Endothelial cell of umbilical vein (primary cell): Measurements from ENCODE around the gene C2CD5.

Experiments used
- EZH2 ChIP-seq: IDR thresholded peaks from 2 replicates; pipeline ENCODE4 v1.6.1; 2012; ENCODE audit warnings: borderline replicate concordance, low read depth, mild to moderate bottlenecking, moderate library complexity, low read length, inconsistent platforms; ENCODE audit not compliant: severe bottlenecking
- POLR2A ChIP-seq: IDR thresholded peaks from 2 replicates; pipeline ENCODE4 v1.6.1; 2012; ENCODE audit warnings: low read depth, mild to moderate bottlenecking, control low read depth, low read length
- POLR2AphosphoS5 ChIP-seq: IDR thresholded peaks from 2 replicates; pipeline ENCODE4 v1.6.1; 2012; ENCODE audit warnings: low read depth, mild to moderate bottlenecking, control low read depth, low read length, moderate library complexity; ENCODE audit not compliant: insufficient read depth
- TF ChIP-seq, protein P1 (sequence below), 2 donors: IDR thresholded peaks; 1 replicate in 1 of 2; 2 replicates in 1 of 2; pipeline ENCODE4 v1.5.1; 2011; ENCODE audit warnings: low read length in 2 of 2, mild to moderate bottlenecking in 2 of 2, moderate library complexity in 2 of 2, control low read depth in 1 of 2, inconsistent platforms in 1 of 2, low read depth in 1 of 2; ENCODE audit not compliant: insufficient read depth in 1 of 2; ENCODE audit errors: extremely low read depth in 1 of 2

DNA sequence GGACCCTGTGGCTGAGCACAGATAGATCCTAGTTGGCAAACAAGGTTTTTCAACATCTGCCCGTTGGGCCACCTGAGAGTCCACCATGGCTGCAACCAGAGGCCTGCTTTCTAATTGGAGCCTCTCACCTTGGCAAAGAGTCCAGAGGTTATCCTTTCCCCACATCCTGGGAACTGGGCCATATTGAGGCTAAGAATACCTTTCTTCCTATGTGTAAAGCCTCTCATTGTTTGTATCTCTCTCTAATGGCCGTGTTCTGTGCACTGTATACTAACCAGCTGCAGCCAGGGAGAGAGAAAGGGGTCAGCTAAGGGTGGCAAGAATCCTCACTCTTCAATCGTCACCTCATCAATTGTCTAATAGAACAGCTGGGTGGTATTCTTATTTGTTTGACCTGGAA, 130.8 kb downstream of the C2CD5 start:
- TF ChIP-seq POLR2A (no peak), EZH2 (no peak), POLR2AphosphoS5 (no peak)
- TF ChIP-seq, protein P1, sequence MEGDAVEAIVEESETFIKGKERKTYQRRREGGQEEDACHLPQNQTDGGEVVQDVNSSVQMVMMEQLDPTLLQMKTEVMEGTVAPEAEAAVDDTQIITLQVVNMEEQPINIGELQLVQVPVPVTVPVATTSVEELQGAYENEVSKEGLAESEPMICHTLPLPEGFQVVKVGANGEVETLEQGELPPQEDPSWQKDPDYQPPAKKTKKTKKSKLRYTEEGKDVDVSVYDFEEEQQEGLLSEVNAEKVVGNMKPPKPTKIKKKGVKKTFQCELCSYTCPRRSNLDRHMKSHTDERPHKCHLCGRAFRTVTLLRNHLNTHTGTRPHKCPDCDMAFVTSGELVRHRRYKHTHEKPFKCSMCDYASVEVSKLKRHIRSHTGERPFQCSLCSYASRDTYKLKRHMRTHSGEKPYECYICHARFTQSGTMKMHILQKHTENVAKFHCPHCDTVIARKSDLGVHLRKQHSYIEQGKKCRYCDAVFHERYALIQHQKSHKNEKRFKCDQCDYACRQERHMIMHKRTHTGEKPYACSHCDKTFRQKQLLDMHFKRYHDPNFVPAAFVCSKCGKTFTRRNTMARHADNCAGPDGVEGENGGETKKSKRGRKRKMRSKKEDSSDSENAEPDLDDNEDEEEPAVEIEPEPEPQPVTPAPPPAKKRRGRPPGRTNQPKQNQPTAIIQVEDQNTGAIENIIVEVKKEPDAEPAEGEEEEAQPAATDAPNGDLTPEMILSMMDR (IDR thresholded peaks at IDR 0.05; ENCODE audit: extremely low read depth in 1 of 2, insufficient read depth in 1 of 2, low read depth in 1 of 2, low read length in 2 of 2) = no peak
